A673 (cell line): ENCODE results near the gene HK3. TPM values are rescaled to one million over a fixed set of nuclear protein-coding genes. Genes with fewer than 3 reads are reported as not detected.

Experiments
- BruUV-seq: library from RNA; stranded (reverse); fragments of 400-500 nt; replicated peaks from 2 replicates; lab custom pipeline; 2021; lab: Mats Ljungman, UMichigan
- CTCF ChIA-PET: fragments of 300-600 bp; sonication (Branson Sonifier 250); formaldehyde crosslinking; loops from one replicate; lab custom pipeline; 2022; ENCODE audit warnings: antibody characterized with exemption; lab: Charles Lee
- POLR2A ChIA-PET: fragments of 300-600 bp; sonication (Branson Sonifier 250); formaldehyde crosslinking; loops from one replicate; lab custom pipeline; 2022; ENCODE audit warnings: antibody characterized with exemption; ENCODE audit not compliant: low non-redundant PET; lab: Charles Lee
- DNase-seq: peaks from one replicate; pipeline ENCODE4 v3.0.0-alpha.2; 2015; ENCODE audit warnings: low spot score
- H3K27ac ChIP-seq: fragments of 200-600 bp; sonication (generic); 2 replicates; pipeline ENCODE4 v1.5.1; 2016; ENCODE audit warnings: mixed run types, low read depth, mild to moderate bottlenecking, mixed read lengths, antibody characterized with exemption, low read length; ENCODE audit not compliant: poor library complexity, severe bottlenecking
- H3K27me3 ChIP-seq: fragments of 200-600 bp; sonication (generic); replicated peaks from 2 replicates; pipeline ENCODE4 v1.6.1; 2017; ENCODE audit warnings: mixed run types, low read depth, mild to moderate bottlenecking, mixed read lengths, antibody characterized with exemption, low read length; ENCODE audit not compliant: insufficient read depth, poor library complexity
- H3K36me3 ChIP-seq: fragments of 200-600 bp; sonication (generic); 2 replicates; pipeline ENCODE4 v1.6.1; 2016; ENCODE audit warnings: mixed run types, mild to moderate bottlenecking, mixed read lengths, antibody characterized with exemption, low read length; ENCODE audit not compliant: insufficient read depth, poor library complexity, severe bottlenecking
- H3K4me1 ChIP-seq: fragments of 200-600 bp; sonication (generic); 2 replicates; pipeline ENCODE4 v1.6.1; 2017; ENCODE audit warnings: mixed run types, mild to moderate bottlenecking, mixed read lengths, antibody characterized with exemption, low read length; ENCODE audit not compliant: insufficient read depth, poor library complexity, severe bottlenecking
- H3K4me3 ChIP-seq: fragments of 200-600 bp; sonication (generic); 2 replicates; pipeline ENCODE4 v1.5.1; 2016; ENCODE audit warnings: low read depth, mixed run types, mild to moderate bottlenecking, mixed read lengths, low read length; ENCODE audit not compliant: poor library complexity, severe bottlenecking
- H3K9me3 ChIP-seq: fragments of 200-600 bp; sonication (generic); 2 replicates; pipeline ENCODE4 v1.6.1; 2016; ENCODE audit warnings: mixed run types, low read depth, mild to moderate bottlenecking, mixed read lengths, antibody characterized with exemption, low read length; ENCODE audit not compliant: poor library complexity, severe bottlenecking
- CTCF ChIP-seq: fragments of 300-800, 200-600 bp; sonication (generic); conservative IDR thresholded peaks from 2 replicates; pipeline ENCODE4 v1.5.1; 2017; ENCODE audit warnings: low read depth, mild to moderate bottlenecking, antibody characterized with exemption, low read length, moderate library complexity, mixed read lengths
- EZH2 ChIP-seq: fragments of 200-600 bp; sonication (generic); IDR thresholded peaks from 2 replicates; pipeline ENCODE4 v1.6.1; 2017; ENCODE audit warnings: borderline replicate concordance, low read depth, mild to moderate bottlenecking, mixed read lengths, antibody characterized with exemption, low read length; ENCODE audit not compliant: poor library complexity, severe bottlenecking
- intact Hi-C: fragments of 100-400 bp; cut with micrococcal nuclease; formaldehyde crosslinking; loops from one replicate; pipeline ENCODE4 v1.10.0; 2022; ENCODE audit not compliant: unreplicated experiment
- total RNA-seq: library from RNA; stranded (reverse); gene quantifications from 2 replicates; pipeline ENCODE4 v1.2.3, GENCODE V29; 2021

The HK3 gene
- total RNA-seq, 1 experiment from 2014 or later, result 0.84 TPM

- no peak overlapping the region for H3K4me3 ChIP-seq
- H3K27ac ChIP-seq, result no peak overlapping the region
- no peaks in the 10 kb centered on the region for H3K27me3 ChIP-seq
- no peaks in the 10 kb centered on the region for H3K4me1 ChIP-seq
- POLR2A ChIA-PET, result no interaction called here
- CTCF ChIA-PET, result no interaction called here
- intact Hi-C loops, result no loop called here
- no peaks in the 10 kb centered on the region for H3K9me3 ChIP-seq
- no peaks in the 10 kb centered on the region for H3K36me3 ChIP-seq
- BruUV-seq, result no TSS peak
- DNase-seq, result no peak
- no peak for TF ChIP-seq CTCF
These were observed 16.6 kb downstream of the HK3 start for GRCh38 chr5:176882567-176882903.

GRCh38 chr5:176881816-176882566, 17.2 kb downstream of the HK3 start:
- intact Hi-C loops, result no loop called here
- TF ChIP-seq EZH2, result no peak
- TF ChIP-seq CTCF, result no peak
- H3K4me3 ChIP-seq, result no peak overlapping the region
- ChIA-PET POLR2A (no interaction called here), CTCF (no interaction called here)
- no peaks in the 10 kb centered on the region for H3K27me3 ChIP-seq
- no peaks in the 10 kb centered on the region for H3K4me1 ChIP-seq
- no peaks in the 10 kb centered on the region for H3K36me3 ChIP-seq
- H3K27ac ChIP-seq, result no peak overlapping the region
- no TSS peak for BruUV-seq
- H3K9me3 ChIP-seq, result no peaks in the 10 kb centered on the region
- no peak for DNase-seq

- no peaks in the 10 kb centered on the region for H3K9me3 ChIP-seq
- POLR2A ChIA-PET, result no interaction called here
- no peaks in the 10 kb centered on the region for H3K36me3 ChIP-seq
- H3K4me1 ChIP-seq, result no peaks in the 10 kb centered on the region
- H3K27ac ChIP-seq, result no peak overlapping the region
- intact Hi-C loops, result no loop called here
- no peak overlapping the region for H3K4me3 ChIP-seq
- no peaks in the 10 kb centered on the region for H3K27me3 ChIP-seq
- no peak for DNase-seq
- TF ChIP-seq EZH2 (no peak), CTCF (no peak)
- no TSS peak for BruUV-seq
- CTCF ChIA-PET, result interaction anchor here (1.3 kb wide), 1 partner anchor 220 kb away, joined by 4 read pairs; no protein-coding TSS in a partner anchor
These were observed 18.0 kb downstream of the HK3 start for GRCh38 chr5:176881021-176881749.
